Measurements from ENCODE around the gene NTF3. TPM values are rescaled to one million over a fixed set of nuclear protein-coding genes. Genes with fewer than 3 reads are reported as not detected.
"Not testable (repeated sequence)": the region's sequence is repeated elsewhere in the genome, so short reads cannot be mapped to it uniquely, and the experiment has no call there.

The NTF3 gene
- total RNA-seq, 3 donors from 2014 or later (not counting 1 experiment from before 2014, with no cell fraction given) = not detected

- WGBS (ENCODE audit: insufficient coverage) = 93% methylated on average over 2 of the region's 3 CpGs
Measured at GRCh38 chr12:5535541-5535940, 103.6 kb downstream of the NTF3 start.

DNA sequence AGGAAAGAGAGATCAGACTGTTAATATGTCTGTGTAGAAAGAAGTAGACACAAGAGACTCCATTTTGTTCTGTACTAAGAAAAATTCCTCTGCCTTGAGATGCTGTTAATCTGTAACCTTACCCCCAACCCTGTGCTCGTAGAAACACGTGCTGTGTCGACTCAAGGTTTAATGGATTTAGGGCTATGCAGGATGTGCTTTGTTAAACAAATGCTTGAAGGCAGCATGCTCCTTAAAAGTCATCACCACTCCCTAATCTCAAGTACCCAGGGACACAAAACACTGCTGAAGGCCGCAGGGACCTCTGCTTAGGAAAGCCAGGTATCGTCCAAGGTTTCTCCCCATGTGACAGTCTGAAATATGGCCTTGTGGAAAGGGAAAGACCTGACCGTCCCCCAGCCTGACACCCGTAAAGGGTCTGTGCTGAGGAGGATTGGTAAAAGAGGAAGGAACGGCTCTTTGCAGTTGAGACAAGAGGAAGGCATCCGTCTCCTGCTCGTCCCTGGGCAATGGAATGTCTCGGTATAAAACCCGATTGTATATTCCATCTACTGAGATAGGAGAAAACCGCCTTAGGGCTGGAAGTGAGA, 105.2 kb downstream of the NTF3 start:
- H3K4me3 Mint-ChIP-seq; H3K36me3 Mint-ChIP-seq; intact Hi-C loops (cut with micrococcal nuclease); H3K4me3 ChIP-seq (ENCODE audit: low read length); H3K4me1 Mint-ChIP-seq; H3K27ac ChIP-seq (ENCODE audit: low read length); H3K4me1 ChIP-seq (ENCODE audit: control insufficient read depth, insufficient read depth, low read length); H3K9me3 ChIP-seq (ENCODE audit: control insufficient read depth, insufficient read depth, low read length); ATAC-seq; DNase-seq; H3K27ac Mint-ChIP-seq; H3K9me3 Mint-ChIP-seq; H3K27me3 ChIP-seq (ENCODE audit: control insufficient read depth, insufficient read depth, low read length); H3K36me3 ChIP-seq (ENCODE audit: control insufficient read depth, insufficient read depth, low read length): not testable (repeated sequence)
- 17% methylated on average over 12 of the region's 13 CpGs for WGBS (ENCODE audit: insufficient coverage)
- H3K27me3 Mint-ChIP-seq (ENCODE audit: low read depth in 2 of 2) = peaks cover 24 to 52% of the 10 kb centered on the region in 2 donors

More at GRCh38 chr12:5535541-5535940, 103.6 kb downstream of the NTF3 start:
- no peak overlapping the region for H3K4me3 ChIP-seq (ENCODE audit: low read length)
- TF ChIP-seq, protein P1, sequence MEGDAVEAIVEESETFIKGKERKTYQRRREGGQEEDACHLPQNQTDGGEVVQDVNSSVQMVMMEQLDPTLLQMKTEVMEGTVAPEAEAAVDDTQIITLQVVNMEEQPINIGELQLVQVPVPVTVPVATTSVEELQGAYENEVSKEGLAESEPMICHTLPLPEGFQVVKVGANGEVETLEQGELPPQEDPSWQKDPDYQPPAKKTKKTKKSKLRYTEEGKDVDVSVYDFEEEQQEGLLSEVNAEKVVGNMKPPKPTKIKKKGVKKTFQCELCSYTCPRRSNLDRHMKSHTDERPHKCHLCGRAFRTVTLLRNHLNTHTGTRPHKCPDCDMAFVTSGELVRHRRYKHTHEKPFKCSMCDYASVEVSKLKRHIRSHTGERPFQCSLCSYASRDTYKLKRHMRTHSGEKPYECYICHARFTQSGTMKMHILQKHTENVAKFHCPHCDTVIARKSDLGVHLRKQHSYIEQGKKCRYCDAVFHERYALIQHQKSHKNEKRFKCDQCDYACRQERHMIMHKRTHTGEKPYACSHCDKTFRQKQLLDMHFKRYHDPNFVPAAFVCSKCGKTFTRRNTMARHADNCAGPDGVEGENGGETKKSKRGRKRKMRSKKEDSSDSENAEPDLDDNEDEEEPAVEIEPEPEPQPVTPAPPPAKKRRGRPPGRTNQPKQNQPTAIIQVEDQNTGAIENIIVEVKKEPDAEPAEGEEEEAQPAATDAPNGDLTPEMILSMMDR (IDR thresholded peaks at IDR 0.05) = no peak
- H3K36me3 Mint-ChIP-seq = no peaks in the 10 kb centered on the region
- H3K27me3 ChIP-seq (ENCODE audit: control insufficient read depth, insufficient read depth, low read length) = no peaks in the 10 kb centered on the region
- DNase-seq (no peak), ATAC-seq (no peak)
- peaks cover 29 to 59% of the 10 kb centered on the region in 2 donors for H3K27me3 Mint-ChIP-seq (ENCODE audit: low read depth in 2 of 2)
- no peak overlapping the region for H3K27ac Mint-ChIP-seq
- H3K4me1 ChIP-seq (ENCODE audit: control insufficient read depth, insufficient read depth, low read length) = no peaks in the 10 kb centered on the region
- H3K27ac ChIP-seq (ENCODE audit: low read length) = no peak overlapping the region
- no peaks in the 10 kb centered on the region for H3K4me1 Mint-ChIP-seq
- H3K9me3 Mint-ChIP-seq = no peaks in the 10 kb centered on the region
- H3K4me3 Mint-ChIP-seq = no peak overlapping the region
- no peaks in the 10 kb centered on the region for H3K36me3 ChIP-seq (ENCODE audit: control insufficient read depth, insufficient read depth, low read length)
- intact Hi-C loops (cut with micrococcal nuclease) = no loop called here
- H3K9me3 ChIP-seq (ENCODE audit: control insufficient read depth, insufficient read depth, low read length) = no peaks in the 10 kb centered on the region

- intact Hi-C loops (cut with micrococcal nuclease) = no loop called here
- H3K36me3 Mint-ChIP-seq = no peaks in the 10 kb centered on the region
- Histone ChIP-seq H3K27me3 (ENCODE audit: control insufficient read depth, insufficient read depth, low read length) (no peaks in the 10 kb centered on the region), H3K27ac (ENCODE audit: low read length) (no peak overlapping the region), H3K4me3 (ENCODE audit: low read length) (no peak overlapping the region), H3K36me3 (ENCODE audit: control insufficient read depth, insufficient read depth, low read length) (no peaks in the 10 kb centered on the region), H3K4me1 (ENCODE audit: control insufficient read depth, insufficient read depth, low read length) (no peaks in the 10 kb centered on the region), H3K9me3 (ENCODE audit: control insufficient read depth, insufficient read depth, low read length) (no peaks in the 10 kb centered on the region)
- H3K27me3 Mint-ChIP-seq (ENCODE audit: low read depth in 2 of 2) = peaks cover 24 to 50% of the 10 kb centered on the region in 2 donors
- DNase-seq (no peak), ATAC-seq (no peak)
- H3K27ac Mint-ChIP-seq = no peak overlapping the region
- peaks cover under 1 to 1% of the 10 kb centered on the region in 2 donors for H3K9me3 Mint-ChIP-seq
- H3K4me3 Mint-ChIP-seq = no peak overlapping the region
- WGBS (ENCODE audit: insufficient coverage) = 64% methylated on average over 3 of the region's 8 CpGs
- TF ChIP-seq, protein P1 (IDR thresholded peaks at IDR 0.05) = no peak
- no peaks in the 10 kb centered on the region for H3K4me1 Mint-ChIP-seq
Measured at GRCh38 chr12:5537771-5538170, 105.9 kb downstream of the NTF3 start.

Measured in natural killer cell (primary cell).